H1 (cell line): ENCODE data around the gene CITED1. TPM values are rescaled to one million over a fixed set of nuclear protein-coding genes. Genes with fewer than 3 reads are reported as not detected.

Experiments
- CTCF ChIA-PET: fragments of 300-600 bp; sonication (Branson Sonifier 250); formaldehyde crosslinking; loops from one replicate; lab custom pipeline; 2021; ENCODE audit not compliant: partially characterized antibody; lab: Charles Lee
- POLR2A ChIA-PET: fragments of 300-600 bp; sonication (Branson Sonifier 250); formaldehyde crosslinking; loops from one replicate; lab custom pipeline; 2021; ENCODE audit warnings: inconsistent platforms; ENCODE audit not compliant: partially characterized antibody; lab: Charles Lee
- DNase-seq, 2 experiments: peaks; one replicate each; pipeline versions ENCODE4 v3.0.0 to v3.0.0-alpha.2; 2010 to 2022; ENCODE audit warnings: low spot score in 2 of 2, low read depth in 1 of 2, mixed read lengths in 1 of 2
- FAIRE-seq: peaks from 2 replicates; lab custom pipeline; 2011; peaks lifted over from hg19 to GRCh38; lab: Jason Lieb, UNC
- H2AFZ ChIP-seq: 2 replicates; pipeline ENCODE4 v1.8.1; 2012; ENCODE audit warnings: low read length, inconsistent platforms
- H2AK5ac ChIP-seq: 2 replicates; pipeline ENCODE4 v1.6.1; 2013; ENCODE audit warnings: low read depth, low read length
- H2BK120ac ChIP-seq: replicated peaks from 2 replicates; pipeline ENCODE3; 2013; ENCODE audit warnings: low read depth, low read length, inconsistent platforms
- H2BK12ac ChIP-seq: 2 replicates; pipeline ENCODE4 v1.6.1; 2013; ENCODE audit warnings: low read depth, low read length
- H2BK15ac ChIP-seq: 2 replicates; pipeline ENCODE4 v1.6.1; 2013; ENCODE audit warnings: low read length
- H2BK20ac ChIP-seq: 2 replicates; pipeline ENCODE4 v1.6.1; 2013; ENCODE audit warnings: low read length
- H2BK5ac ChIP-seq: 2 replicates; pipeline ENCODE4 v1.6.1; 2013; ENCODE audit warnings: low read depth, low read length
- H3K14ac ChIP-seq: 2 replicates; pipeline ENCODE4 v1.6.1; 2013; ENCODE audit warnings: inconsistent platforms; ENCODE audit not compliant: insufficient read length
- H3K18ac ChIP-seq: 2 replicates; pipeline ENCODE4 v1.6.1; 2013; ENCODE audit warnings: low read length; ENCODE audit errors: extremely low read depth
- H3K23ac ChIP-seq: 2 replicates; pipeline ENCODE4 v1.6.1; 2013; ENCODE audit warnings: inconsistent platforms; ENCODE audit not compliant: insufficient read length
- H3K23me2 ChIP-seq: 2 replicates; pipeline ENCODE4 v1.6.1; 2013; ENCODE audit warnings: low read depth, low read length
- H3K27ac ChIP-seq: 2 replicates; pipeline ENCODE4 v1.6.1; 2011; ENCODE audit warnings: low read depth, low read length, inconsistent platforms
- H3K27me3 ChIP-seq, 4 experiments: replicated peaks in 1 of 4; 1 replicate in 1 of 4; 2 replicates in 3 of 4; pipeline versions ENCODE4 v1.6.1 to v1.8.1; 2011 to 2013; ENCODE audit warnings: low read length in 3 of 4, mild to moderate bottlenecking in 3 of 4, inconsistent platforms in 2 of 4, mixed read lengths in 2 of 4, moderate library complexity in 1 of 4; ENCODE audit not compliant: control insufficient read depth in 3 of 4, insufficient read depth in 3 of 4; ENCODE audit errors: extremely low read depth in 1 of 4
- H3K36me3 ChIP-seq, 4 experiments: 2 replicates each; pipeline versions ENCODE4 v1.6.1 to v1.8.1; 2011 to 2013; ENCODE audit warnings: mild to moderate bottlenecking in 4 of 4, low read length in 3 of 4, moderate library complexity in 2 of 4, control low read depth in 1 of 4, inconsistent platforms in 1 of 4; ENCODE audit not compliant: insufficient read depth in 4 of 4, control insufficient read depth in 2 of 4
- H3K4ac ChIP-seq: replicated peaks from 2 replicates; pipeline ENCODE3; 2013; ENCODE audit warnings: low read length, low read depth, mixed read lengths, inconsistent platforms; ENCODE audit not compliant: insufficient read length
- H3K4me1 ChIP-seq, 4 experiments: replicated peaks in 1 of 4; 1 replicate in 1 of 4; 2 replicates in 3 of 4; pipeline versions ENCODE4 v1.6.1 to v1.8.1; 2011 to 2013; ENCODE audit warnings: low read length in 3 of 4, inconsistent platforms in 2 of 4, mixed read lengths in 1 of 4; ENCODE audit not compliant: insufficient read depth in 4 of 4, control insufficient read depth in 3 of 4
- H3K4me2 ChIP-seq, 2 experiments: 2 replicates each; pipeline versions ENCODE4 v1.6.1 to v1.8.1; 2011 to 2013; ENCODE audit warnings: low read depth in 2 of 2, low read length in 2 of 2, control low read depth in 1 of 2, inconsistent platforms in 1 of 2, mild to moderate bottlenecking in 1 of 2; ENCODE audit not compliant: insufficient read depth in 1 of 2
- H3K4me3 ChIP-seq, 4 experiments: fragments of 200-600, 300-600 bp in 1 of 4; sonication (generic), shearing (Covaris generic), sonication (Bioruptor Twin) in 1 of 4; 2 replicates each; pipeline versions ENCODE4 v1.5.1 to v1.8.1; 2011 to 2016; ENCODE audit warnings: low read length in 4 of 4, low read depth in 3 of 4, control low read depth in 2 of 4, inconsistent platforms in 2 of 4, mild to moderate bottlenecking in 2 of 4, mixed read lengths in 1 of 4, moderate library complexity in 1 of 4; ENCODE audit not compliant: insufficient read depth in 2 of 4; ENCODE audit errors: extremely low read depth in 1 of 4
- H3K56ac ChIP-seq: replicated peaks from 2 replicates; pipeline ENCODE3; 2013; ENCODE audit warnings: low read depth, mild to moderate bottlenecking, mixed read lengths, low read length, inconsistent platforms; ENCODE audit not compliant: insufficient read length
- H3K79me1 ChIP-seq: 2 replicates; pipeline ENCODE4 v1.6.1; 2013; ENCODE audit warnings: low read depth, low read length, control low read depth
- H3K79me2 ChIP-seq, 2 experiments: 2 replicates each; pipeline versions ENCODE4 v1.6.1 to v1.8.1; 2012 to 2013; ENCODE audit warnings: low read length in 2 of 2, mild to moderate bottlenecking in 2 of 2, inconsistent platforms in 1 of 2; ENCODE audit not compliant: insufficient read depth in 2 of 2, control insufficient read depth in 1 of 2
- H3K9ac ChIP-seq, 4 experiments: replicated peaks in 1 of 4; 1 replicate in 1 of 4; 2 replicates in 3 of 4; pipeline versions ENCODE4 v1.6.1 to v1.8.1; 2011 to 2013; ENCODE audit warnings: low read depth in 3 of 4, low read length in 3 of 4, control low read depth in 2 of 4, mild to moderate bottlenecking in 2 of 4, moderate library complexity in 2 of 4, inconsistent platforms in 1 of 4; ENCODE audit errors: extremely low read depth in 1 of 4
- H3K9me3 ChIP-seq, 2 experiments: 2 replicates each; pipeline versions ENCODE4 v1.6.1 to v1.8.1; 2012 to 2013; ENCODE audit warnings: mild to moderate bottlenecking in 2 of 2, moderate library complexity in 2 of 2, control low read depth in 1 of 2, inconsistent platforms in 1 of 2, low read depth in 1 of 2, low read length in 1 of 2, mixed read lengths in 1 of 2; ENCODE audit not compliant: insufficient read depth in 2 of 2
- H4K20me1 ChIP-seq, 2 experiments: replicated peaks in 1 of 2; 2 replicates each; pipeline versions ENCODE3 to v1.8.1; 2011 to 2013; ENCODE audit warnings: inconsistent platforms in 2 of 2, low read length in 2 of 2, mild to moderate bottlenecking in 1 of 2; ENCODE audit not compliant: insufficient read depth in 2 of 2, control insufficient read depth in 1 of 2
- H4K5ac ChIP-seq: 2 replicates; pipeline ENCODE4 v1.6.1; 2013; ENCODE audit warnings: low read length, low read depth, mixed read lengths, inconsistent platforms; ENCODE audit not compliant: insufficient read length
- H4K8ac ChIP-seq: 2 replicates; pipeline ENCODE4 v1.8.0; 2013; ENCODE audit warnings: mild to moderate bottlenecking, moderate library complexity, low read length, inconsistent platforms; ENCODE audit not compliant: insufficient read depth; ENCODE audit errors: extremely low read depth
- H4K91ac ChIP-seq: replicated peaks from 2 replicates; pipeline ENCODE3; 2013; ENCODE audit warnings: low read length, mixed read lengths, inconsistent platforms; ENCODE audit not compliant: insufficient read length
- HDAC2 ChIP-seq, 2 experiments: fragments of 300-600 bp in 1 of 2; sonication (generic) in 1 of 2; IDR thresholded peaks; 2 replicates each; pipeline ENCODE4 v1.6.1; 2011 to 2012; ENCODE audit warnings: low read depth in 2 of 2, low read length in 2 of 2, mild to moderate bottlenecking in 2 of 2, moderate library complexity in 2 of 2, borderline replicate concordance in 1 of 2, inconsistent platforms in 1 of 2
- RXRA ChIP-seq: IDR thresholded peaks from 2 replicates; pipeline ENCODE4 v1.6.1; 2011; ENCODE audit warnings: low read depth, mild to moderate bottlenecking, low read length, moderate library complexity; ENCODE audit not compliant: insufficient read depth
- WGBS, 2 experiments: shearing (Covaris generic) in 1 of 2; methylation state at CpG; one replicate each; pipeline versions ENCODE4 v1.1.6 to v1.1.7; 2013 to 2015; ENCODE audit warnings: low lambda C conversion rate in 2 of 2, mixed read lengths in 2 of 2, inconsistent platforms in 1 of 2, low coverage in 1 of 2, missing lambda C conversion rate in 1 of 2; ENCODE audit not compliant: insufficient replicate concordance in 2 of 2, insufficient coverage in 1 of 2, insufficient read length in 1 of 2; ENCODE audit errors: extremely low coverage in 1 of 2, missing lambda C conversion rate in 1 of 2; 5-methylcytosine and 5-hydroxymethylcytosine counted together
- polyA plus RNA-seq, 7 experiments: library from polyadenylated mRNA; depleted of rRNA in 3 of 7; stranded (reverse) in 5 of 7; unstranded in 2 of 7; fragments of >200 nt in 5 of 7; fragments of 200-250 nt in 2 of 7; gene quantifications; 1 replicate in 5 of 7; 2 replicates in 1 of 7; 4 replicates in 1 of 7; pipeline versions ENCODE4 v1.2.1 to v1.2.3, GENCODE V29; 2011 to 2013; ENCODE audit warnings: missing spikeins in 2 of 7, mixed read lengths in 2 of 7
- total RNA-seq: library from RNA; stranded (reverse); fragmentation: NEBNext Ultra II Directional; extraction: Animal tissue kit (Norgen Biotek cat#: 25700); gene quantifications from 2 replicates; pipeline ENCODE4 v1.2.1, GENCODE V29; 2021

CITED1 gene
- total and polyA plus RNA-seq, 2 of the 8 experiments (the other 6 are each of a cell fraction or from before 2014, with no cell fraction given), result 1.2 to 2.4 TPM

DNA sequence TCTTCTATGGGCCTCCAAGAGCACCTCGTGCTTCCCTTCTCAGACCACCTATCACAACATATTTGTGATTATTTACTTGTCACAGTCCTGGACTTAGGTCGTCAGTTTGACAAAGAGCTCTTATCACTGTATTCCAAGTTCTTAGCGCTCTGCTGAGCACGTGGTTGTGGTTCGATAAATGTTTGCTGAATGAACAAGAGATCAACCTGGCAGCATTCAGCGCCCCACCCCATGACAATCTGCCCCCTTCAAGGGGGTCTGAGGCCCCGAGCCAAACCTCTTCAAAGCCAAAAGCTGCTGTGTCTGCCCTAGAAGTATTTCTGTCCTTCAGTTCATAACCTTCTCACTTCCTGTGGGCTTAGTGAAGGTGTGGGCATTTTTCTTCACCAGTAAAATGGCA, 43.6 kb downstream of the CITED1 start:
- no peak overlapping the region for H3K23ac ChIP-seq
- H2AK5ac ChIP-seq, result no peak overlapping the region
- no peaks in the 10 kb centered on the region for H3K79me1 ChIP-seq
- no peak overlapping the region for H2BK120ac ChIP-seq
- ChIA-PET CTCF (interaction anchor here (1.1 kb wide), 1 partner anchor 15 kb away, joined by 3 read pairs; the partner anchor contains the start of gene RPS4X), POLR2A (interaction anchor here (5.1 kb wide), 1 partner anchor 15 kb away, joined by 23 read pairs; the partner anchor contains the start of gene RPS4X)
- H2BK20ac ChIP-seq, result no peak overlapping the region
- no peak overlapping the region for H3K18ac ChIP-seq
- H3K4me3 ChIP-seq, result no peak overlapping the region
- no peak overlapping the region for H3K56ac ChIP-seq
- FAIRE-seq (no peak), DNase-seq (no peak)
- no peaks in the 10 kb centered on the region for H3K79me2 ChIP-seq
- no peak overlapping the region for H2BK12ac ChIP-seq
- no peak overlapping the region for H3K27ac ChIP-seq
- H2AFZ ChIP-seq, result no peak overlapping the region
- no peak overlapping the region for H3K14ac ChIP-seq
- 88% methylated on average over 5 of the region's 7 CpGs; no CpG with 5 or more reads in 1 of the 2 experiments for WGBS, 2 experiments
- H3K27me3 ChIP-seq, result no peaks in the 10 kb centered on the region
- no peak overlapping the region for H2BK15ac ChIP-seq
- no peaks in the 10 kb centered on the region; a peak in 1 of 8 replicates for H3K36me3 ChIP-seq
- no peaks in the 10 kb centered on the region for H3K23me2 ChIP-seq
- no peaks in the 10 kb centered on the region for H4K20me1 ChIP-seq
- H4K91ac ChIP-seq, result no peak overlapping the region
- no peak overlapping the region for H3K4ac ChIP-seq
- H3K9me3 ChIP-seq, result no peaks in the 10 kb centered on the region
- no peak overlapping the region for H3K9ac ChIP-seq
- no peak overlapping the region for H4K5ac ChIP-seq
- H4K8ac ChIP-seq, result no peak overlapping the region
- no peak overlapping the region for H3K4me2 ChIP-seq
- no peak overlapping the region for H2BK5ac ChIP-seq
- no peaks in the 10 kb centered on the region for H3K4me1 ChIP-seq
- TF ChIP-seq HDAC2 (IDR thresholded peaks at IDR 0.05; ENCODE audit: borderline replicate concordance in 1 of 2, low read depth in 2 of 2, low read length in 2 of 2) (no peak), RXRA (no peak)
